Activated T-helper 1 cell treated with anti-CD3 and anti-CD28 coated beads, Interleukin-12 subunit alpha, Interleukin-12 subunit beta, Interleukin-2, Interleukin-4 antibody, amounts not matched to agents 30 ng/mL and 10 ng/mL and 1 ng/mL, durations not matched to agents 14 hours and 24 hours and 36 hours (primary cell): Measurements from ENCODE around the gene TMEM214. TPM values are rescaled to one million over a fixed set of nuclear protein-coding genes. Genes with fewer than 3 reads are reported as not detected.

Experiments used
- DNase-seq: peaks from one replicate; pipeline ENCODE4 v3.0.0; 2021; ENCODE audit warnings: low spot score
- H3K27ac Mint-ChIP-seq: one replicate; pipeline ENCODE4 v1.8.0; 2021; ENCODE audit warnings: mild to moderate bottlenecking, mixed read lengths
- H3K27me3 Mint-ChIP-seq: one replicate; pipeline ENCODE4 v1.8.0; 2022; ENCODE audit warnings: mild to moderate bottlenecking, moderate library complexity, mixed read lengths; ENCODE audit not compliant: insufficient read depth
- H3K36me3 Mint-ChIP-seq: one replicate; pipeline ENCODE4 v1.8.0; 2021; ENCODE audit warnings: low read depth, mixed read lengths
- H3K4me1 Mint-ChIP-seq: one replicate; pipeline ENCODE4 v1.8.0; 2021; ENCODE audit warnings: low read depth, mixed read lengths
- H3K4me3 Mint-ChIP-seq: one replicate; pipeline ENCODE4 v1.8.0; 2021; ENCODE audit warnings: mild to moderate bottlenecking, moderate library complexity, mixed read lengths
- H3K9me3 Mint-ChIP-seq: one replicate; pipeline ENCODE4 v1.8.0; 2021; ENCODE audit warnings: mixed read lengths
- intact Hi-C: fragments of 100-400 bp; cut with micrococcal nuclease; formaldehyde crosslinking; loops from one replicate; pipeline ENCODE4 v1.15.1; 2024
- total RNA-seq: library from RNA; stranded (reverse); gene quantifications from 2 replicates; pipeline ENCODE4 v1.2.3, GENCODE V29; 2022

Gene TMEM214
- total RNA-seq, 1 donor from 2014 or later, result 98.1 TPM

DNA sequence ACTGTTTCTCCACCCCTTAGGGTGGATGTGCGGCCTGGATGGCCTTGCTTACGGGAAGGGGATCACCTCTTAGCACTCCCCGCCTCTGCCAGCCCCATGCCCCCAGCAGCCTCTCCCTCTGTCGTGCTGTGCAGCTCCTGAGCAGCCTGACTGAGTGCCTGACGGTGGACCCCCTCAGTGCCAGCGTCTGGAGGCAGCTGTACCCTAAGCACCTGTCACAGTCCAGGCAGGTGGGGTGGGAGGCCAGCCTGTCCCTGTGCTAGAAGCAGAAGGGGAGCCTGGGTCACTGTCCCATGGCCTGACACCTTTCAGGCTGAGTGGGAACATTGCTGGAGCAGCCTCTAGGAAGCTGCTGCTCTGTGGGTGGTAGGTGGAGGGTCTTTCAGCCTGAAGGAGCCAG, 5.2 kb downstream of the TMEM214 start:
- Mint-ChIP-seq H3K9me3 (no peaks in the 10 kb centered on the region), H3K4me3 (no peak overlapping the region), H3K4me1 (peaks cover 30% of the 10 kb centered on the region), H3K27me3 (no peaks in the 10 kb centered on the region), H3K36me3 (peaks cover 63% of the 10 kb centered on the region), H3K27ac (no peak overlapping the region)
- no peak for DNase-seq
- intact Hi-C loops, result no loop called here

DNA sequence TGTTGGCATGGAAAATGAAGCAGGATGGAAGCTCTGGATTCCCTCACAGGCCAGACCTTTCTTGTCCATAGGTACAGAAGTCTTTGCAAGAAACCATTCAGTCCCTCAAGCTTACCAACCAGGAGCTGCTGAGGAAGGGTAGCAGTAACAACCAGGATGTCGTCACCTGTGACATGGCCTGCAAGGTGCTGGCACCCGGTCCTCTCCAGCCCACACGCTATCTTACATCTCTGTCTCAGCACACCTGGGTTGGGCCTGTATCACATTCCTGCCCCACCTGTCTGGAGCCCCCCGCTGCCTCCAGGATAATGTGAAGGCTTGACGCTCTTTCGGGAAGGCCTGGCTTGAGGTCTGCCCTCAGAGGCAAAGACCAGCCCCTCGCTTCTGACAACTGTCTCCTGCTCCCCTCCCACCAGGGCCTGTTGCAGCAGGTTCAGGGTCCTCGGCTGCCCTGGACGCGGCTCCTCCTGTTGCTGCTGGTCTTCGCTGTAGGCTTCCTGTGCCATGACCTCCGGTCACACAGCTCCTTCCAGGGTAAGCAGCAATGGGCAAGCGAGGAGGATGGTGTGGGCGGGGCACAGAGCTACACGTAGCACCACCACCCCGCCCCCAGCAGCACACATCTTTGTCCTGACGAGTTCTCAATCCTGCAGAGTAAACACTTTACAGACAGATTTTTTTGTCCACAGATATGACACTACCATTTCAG, 6.0 kb downstream of the TMEM214 start:
- Mint-ChIP-seq H3K36me3 (peaks cover 57% of the 10 kb centered on the region), H3K27ac (no peak overlapping the region), H3K4me3 (no peak overlapping the region), H3K4me1 (peaks cover 24% of the 10 kb centered on the region), H3K9me3 (no peaks in the 10 kb centered on the region), H3K27me3 (no peaks in the 10 kb centered on the region)
- DNase-seq, result no peak
- intact Hi-C loops, result no loop called here

DNA sequence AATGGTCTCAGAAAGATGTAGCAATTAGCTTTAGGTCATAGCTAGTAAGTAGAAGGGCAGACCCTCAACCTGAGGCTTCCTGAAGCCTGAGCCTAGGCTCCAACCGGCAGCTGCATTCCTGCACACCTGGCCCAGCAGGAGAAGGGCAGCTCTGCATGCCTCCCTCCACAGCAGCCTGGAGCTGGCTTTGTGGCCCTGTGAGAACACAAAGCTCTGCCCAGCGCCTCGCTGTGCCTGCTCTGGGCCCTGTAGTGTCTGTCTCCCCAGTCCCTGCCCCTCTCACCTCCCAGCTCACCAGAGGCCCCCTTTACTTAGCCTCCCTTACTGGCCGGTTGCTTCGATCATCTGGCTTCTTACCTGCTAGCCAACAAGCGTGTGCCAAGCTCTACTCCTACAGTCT, 6.7 kb downstream of the TMEM214 start:
- H3K4me1 Mint-ChIP-seq, result peaks cover 18% of the 10 kb centered on the region
- no peak overlapping the region for H3K4me3 Mint-ChIP-seq
- H3K9me3 Mint-ChIP-seq, result no peaks in the 10 kb centered on the region
- H3K27me3 Mint-ChIP-seq, result no peaks in the 10 kb centered on the region
- intact Hi-C loops, result no loop called here
- no peak for DNase-seq
- H3K27ac Mint-ChIP-seq, result no peak overlapping the region
- H3K36me3 Mint-ChIP-seq, result peaks cover 52% of the 10 kb centered on the region

GRCh38 chr2:27039871-27040270, 7.1 kb downstream of the TMEM214 start:
- Mint-ChIP-seq H3K4me1 (peaks cover 16% of the 10 kb centered on the region), H3K9me3 (no peaks in the 10 kb centered on the region), H3K27me3 (no peaks in the 10 kb centered on the region), H3K4me3 (no peak overlapping the region), H3K27ac (no peak overlapping the region), H3K36me3 (peaks cover 55% of the 10 kb centered on the region)
- DNase-seq, result no peak
- intact Hi-C loops, result no loop called here

- Mint-ChIP-seq H3K9me3 (no peaks in the 10 kb centered on the region), H3K36me3 (peaks cover 55% of the 10 kb centered on the region), H3K27me3 (no peaks in the 10 kb centered on the region), H3K27ac (no peak overlapping the region), H3K4me3 (no peak overlapping the region), H3K4me1 (peaks cover 12% of the 10 kb centered on the region)
- no peak for DNase-seq
- intact Hi-C loops, result no loop called here
Observed at GRCh38 chr2:27040282-27040681, 7.5 kb downstream of the TMEM214 start.

GRCh38 chr2:27041752-27042151, 9.0 kb downstream of the TMEM214 start:
- no peak for DNase-seq
- peaks cover 46% of the 10 kb centered on the region for H3K36me3 Mint-ChIP-seq
- no peak overlapping the region for H3K4me3 Mint-ChIP-seq
- intact Hi-C loops, result no loop called here
- peaks cover 12% of the 10 kb centered on the region for H3K4me1 Mint-ChIP-seq
- H3K27me3 Mint-ChIP-seq, result no peaks in the 10 kb centered on the region
- H3K27ac Mint-ChIP-seq, result no peak overlapping the region
- H3K9me3 Mint-ChIP-seq, result no peaks in the 10 kb centered on the region

DNA sequence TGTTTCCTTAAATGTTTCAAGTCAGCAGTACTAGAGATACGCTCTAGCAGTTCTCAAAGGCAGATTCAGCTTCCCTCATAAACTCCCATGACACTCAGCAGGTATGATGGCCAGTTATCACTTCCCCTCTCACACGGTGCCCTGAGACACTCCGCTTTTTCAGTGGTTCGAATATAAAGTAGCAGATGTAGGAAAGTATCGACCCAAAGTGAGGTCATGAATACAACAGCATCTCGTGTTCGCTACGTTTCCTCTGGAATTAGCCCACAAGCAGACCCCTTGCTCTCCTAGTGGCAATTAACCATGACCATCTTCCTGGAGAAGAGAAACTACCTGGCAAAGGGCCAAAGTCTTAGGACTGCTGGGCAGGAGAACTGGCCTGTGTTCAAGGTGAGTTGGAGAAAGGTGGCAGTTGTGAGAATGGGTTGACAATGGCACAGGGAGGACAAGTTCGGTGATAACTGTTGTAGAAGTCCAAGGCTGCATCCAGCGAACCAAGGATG, 9.4 kb downstream of the TMEM214 start:
- no peak for DNase-seq
- peaks cover 43% of the 10 kb centered on the region for H3K36me3 Mint-ChIP-seq
- H3K9me3 Mint-ChIP-seq, result no peaks in the 10 kb centered on the region
- intact Hi-C loops, result no loop called here
- H3K27me3 Mint-ChIP-seq, result no peaks in the 10 kb centered on the region
- no peak overlapping the region for H3K27ac Mint-ChIP-seq
- H3K4me3 Mint-ChIP-seq, result no peak overlapping the region
- H3K4me1 Mint-ChIP-seq, result peaks cover 12% of the 10 kb centered on the region

GRCh38 chr2:27042985-27043634, 10.3 kb downstream of the TMEM214 start:
- Mint-ChIP-seq H3K9me3 (no peaks in the 10 kb centered on the region), H3K27me3 (no peaks in the 10 kb centered on the region), H3K4me1 (peaks cover 17% of the 10 kb centered on the region), H3K27ac (no peak overlapping the region), H3K4me3 (no peak overlapping the region), H3K36me3 (peaks cover 40% of the 10 kb centered on the region)
- DNase-seq, result no peak
- intact Hi-C loops, result no loop called here

GRCh38 chr2:27049422-27050280, 16.9 kb downstream of the TMEM214 start:
- peaks cover 7% of the 10 kb centered on the region for H3K27me3 Mint-ChIP-seq
- DNase-seq, result peak; percentile 52
- H3K4me1 Mint-ChIP-seq, result peaks cover 36% of the 10 kb centered on the region
- H3K36me3 Mint-ChIP-seq, result peaks cover 22% of the 10 kb centered on the region
- peak overlapping the region; percentile 96 for H3K4me3 Mint-ChIP-seq
- no peaks in the 10 kb centered on the region for H3K9me3 Mint-ChIP-seq
- intact Hi-C loops, result loop anchor here (1.0 to 5.0 kb wide), 6 partner anchors 17 to 308 kb away; partner anchors contain the start of genes GTF3C2, MAPRE3, PREB and TMEM214
- H3K27ac Mint-ChIP-seq, result peak overlapping the region; percentile 99

DNA sequence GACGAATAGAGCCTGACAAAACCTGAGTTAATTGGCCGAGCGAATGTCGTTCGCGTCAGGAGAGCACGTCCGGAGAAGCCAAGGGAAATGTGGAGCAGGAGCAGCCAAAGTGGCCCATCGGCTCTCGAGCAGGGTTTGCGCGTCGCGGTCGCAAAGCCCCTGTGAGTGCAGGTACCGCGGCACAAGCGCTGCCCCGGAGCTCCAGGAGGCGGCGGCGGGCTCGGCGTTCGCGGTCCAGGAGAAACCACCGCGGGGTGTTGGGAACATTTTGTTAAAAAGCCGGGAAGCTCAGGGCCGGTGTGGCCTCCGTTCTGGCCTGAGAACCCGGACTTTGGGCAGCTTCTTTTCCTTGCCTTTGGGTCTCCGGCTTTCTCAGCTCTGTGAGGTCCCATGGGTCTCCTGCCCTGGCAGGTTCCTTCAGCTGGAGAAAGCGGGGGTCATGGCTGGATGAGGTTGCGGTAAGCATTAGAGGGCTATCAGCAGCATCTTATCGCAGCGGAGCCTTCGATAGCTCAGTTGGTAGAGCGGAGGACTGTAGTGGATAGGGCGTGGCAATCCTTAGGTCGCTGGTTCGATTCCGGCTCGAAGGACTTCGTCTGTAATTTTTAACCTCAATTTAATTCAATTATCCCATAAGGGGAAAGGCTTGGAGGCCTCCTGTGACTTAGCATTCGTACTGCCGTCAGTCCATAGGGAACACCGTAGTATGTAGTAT, 17.7 kb downstream of the TMEM214 start:
- Mint-ChIP-seq H3K9me3 (no peaks in the 10 kb centered on the region), H3K27me3 (peaks cover 7% of the 10 kb centered on the region), H3K4me1 (peaks cover 36% of the 10 kb centered on the region), H3K4me3 (peak overlapping the region; percentile 96), H3K36me3 (peaks cover 22% of the 10 kb centered on the region), H3K27ac (peak overlapping the region; percentile 99)
- DNase-seq, result peak; percentile 88
- intact Hi-C loops, result loop anchor here (1.0 to 5.0 kb wide), 6 partner anchors 18 to 307 kb away; partner anchors contain the start of genes GTF3C2, MAPRE3, PREB and TMEM214

- peaks cover 7% of the 10 kb centered on the region for H3K27me3 Mint-ChIP-seq
- peaks cover 36% of the 10 kb centered on the region for H3K4me1 Mint-ChIP-seq
- H3K4me3 Mint-ChIP-seq, result peak within 1 kb of the TSS; percentile 96
- H3K9me3 Mint-ChIP-seq, result no peaks in the 10 kb centered on the region
- peak within 1 kb of the TSS; percentile 99 for H3K27ac Mint-ChIP-seq
- intact Hi-C loops, result loop anchor here (1.0 to 5.0 kb wide), 14 partner anchors 19 to 706 kb away; partner anchors contain the start of genes CAD, EIF2B4, GTF3C2 and KHK
- peak; percentile 95 for DNase-seq
- H3K36me3 Mint-ChIP-seq, result peaks cover 25% of the 10 kb centered on the region
Observed at GRCh38 chr2:27050996-27051901, 18.5 kb downstream of the TMEM214 start, which contains the start of gene AGBL5. Gene AGBL5, plus strand, starts transcription at chr2:27051668. Its CDS starts 1,291 bp downstream, at chr2:27052959.
